ENCODE measurements around the gene RANBP9. TPM values are rescaled to one million over a fixed set of nuclear protein-coding genes. Genes with fewer than 3 reads are reported as not detected.
A peak's percentile ranks its signal among the peaks of the same experiment; 100 is the strongest.

Gene RANBP9
- total and polyA plus RNA-seq, 9 of the 15 experiments (the other 6 are each of a cell fraction or from before 2014, with no cell fraction given) = 27.5 to 130 (median 61.5) TPM

- H3K27me3 ChIP-seq (ENCODE audit: control insufficient read depth in 2 of 2, insufficient read depth in 2 of 2, low read length in 2 of 2) = no peaks in the 10 kb centered on the region
- ChIA-PET POLR2A (interaction anchor here (0.6 to 1.5 kb wide), 5 partner anchors 11 to 707 kb away, joined by 3 to 5 read pairs (median 3); no protein-coding TSS in a partner anchor), CTCF (ENCODE audit: low intra/inter-chr PET ratio) (no interaction called here)
- H3K36me3 ChIP-seq (ENCODE audit: control insufficient read depth, insufficient read depth, low read length) = peaks cover 22% of the 10 kb centered on the region; the same call in 2 of the 3 replicates
- DNase-seq (ENCODE audit: extremely low read depth in 1 of 4, low spot score in 3 of 4) (no peak), ATAC-seq (peak; percentile 62), FAIRE-seq (no peak)
- BruUV-seq (replicated peaks) = no TSS peak
- H3K27ac ChIP-seq (ENCODE audit: extremely low read depth, low read depth, low read length) = peak overlapping the region; percentile 45; the same call in 1 of the 3 replicates
- 63% methylated on average over 1 of the region's 1 CpG for WGBS (ENCODE audit: insufficient coverage, low coverage, missing lambda C conversion rate)
- intact Hi-C loops (cut with micrococcal nuclease) = no loop called here
- peaks cover 98% of the 10 kb centered on the region for H3K79me2 ChIP-seq (ENCODE audit: control insufficient read depth, insufficient read depth, low read length)
- H3K4me3 ChIP-seq = no peak overlapping the region
- TF ChIP-seq RBFOX2 (IDR thresholded peaks at IDR 0.05; ENCODE audit: low read depth, low read length) = no peak
- peak; percentile 53; the same call in 1 of the 2 replicates for TF ChIP-seq PKNOX1 (IDR thresholded peaks at IDR 0.05)
- H2AFZ ChIP-seq (ENCODE audit: low read depth, low read length) = no peak overlapping the region
- peaks cover 9 to 33% of the 10 kb centered on the region in 2 experiments for H3K4me1 ChIP-seq (replicated peaks in 1 of 2; ENCODE audit: control insufficient read depth in 2 of 2, insufficient read depth in 2 of 2, low read length in 2 of 2)
- H3K9ac ChIP-seq (ENCODE audit: insufficient read depth in 1 of 2, low read depth in 2 of 2, low read length in 2 of 2) = peak overlapping the region; percentile 10 to 47; a peak in 1 of 4 replicates
- no peaks in the 10 kb centered on the region for H3K9me1 ChIP-seq (ENCODE audit: control insufficient read depth, insufficient read depth, low read length)
- no peaks in the 10 kb centered on the region for H3K9me3 ChIP-seq (replicated peaks; ENCODE audit: control insufficient read depth, insufficient read depth, low read depth, low read length)
- H3K4me2 ChIP-seq (ENCODE audit: insufficient read depth, low read length) = no peak overlapping the region; the same call in 1 of the 2 replicates
- in situ Hi-C loops (cut with MboI) = no loop called here
- H4K20me1 ChIP-seq (replicated peaks; ENCODE audit: control insufficient read depth, insufficient read depth, low read length) = no peaks in the 10 kb centered on the region
These were observed 51.4 kb downstream of the RANBP9 start for GRCh38 chr6:13660273-13660672.

- FAIRE-seq = no peak
- TF ChIP-seq MCM2 (IDR thresholded peaks at IDR 0.05; ENCODE audit: low read depth) = no peak
- TF ChIP-seq ZBTB40 (IDR thresholded peaks at IDR 0.05) = peak; percentile 24; the same call in 1 of the 2 replicates
- no peak for TF ChIP-seq ZBTB40 (CRISPR knock-in tag; IDR thresholded peaks at IDR 0.05)
These were observed 55.9 kb downstream of the RANBP9 start for GRCh38 chr6:13655700-13656099.

More at GRCh38 chr6:13655700-13656099, 55.9 kb downstream of the RANBP9 start:
- no peaks in the 10 kb centered on the region for H4K20me1 ChIP-seq (replicated peaks; ENCODE audit: control insufficient read depth, insufficient read depth, low read length)
- in situ Hi-C loops (cut with MboI) = no loop called here
- H2AFZ ChIP-seq (ENCODE audit: low read depth, low read length) = no peak overlapping the region
- H3K36me3 ChIP-seq (ENCODE audit: control insufficient read depth, insufficient read depth, low read length) = peaks cover 46% of the 10 kb centered on the region
- DNase-seq (ENCODE audit: extremely low read depth in 1 of 4, low spot score in 3 of 4) (no peak), ATAC-seq (no peak)
- no peaks in the 10 kb centered on the region for H3K9me1 ChIP-seq (ENCODE audit: control insufficient read depth, insufficient read depth, low read length)
- ChIA-PET CTCF (ENCODE audit: low intra/inter-chr PET ratio) (no interaction called here), POLR2A (interaction anchor here (1.0 to 2.3 kb wide), 3 partner anchors 40 to 81 kb away, joined by 3 to 4 read pairs (median 3); partner anchors contain the start of gene SIRT5)
- H3K27ac ChIP-seq (ENCODE audit: extremely low read depth, low read depth, low read length) = no peak overlapping the region
- H3K9ac ChIP-seq (ENCODE audit: insufficient read depth in 1 of 2, low read depth in 2 of 2, low read length in 2 of 2) = no peak overlapping the region
- H3K27me3 ChIP-seq (ENCODE audit: control insufficient read depth in 2 of 2, insufficient read depth in 2 of 2, low read length in 2 of 2) = no peaks in the 10 kb centered on the region
- no peak overlapping the region for H3K4me2 ChIP-seq (ENCODE audit: insufficient read depth, low read length)
- peaks cover 82% of the 10 kb centered on the region for H3K79me2 ChIP-seq (ENCODE audit: control insufficient read depth, insufficient read depth, low read length)
- H3K4me3 ChIP-seq = no peak overlapping the region
- no peaks in the 10 kb centered on the region for H3K9me3 ChIP-seq (replicated peaks; ENCODE audit: control insufficient read depth, insufficient read depth, low read depth, low read length)
- no TSS peak for BruUV-seq (replicated peaks)
- intact Hi-C loops (cut with micrococcal nuclease) = no loop called here
- WGBS (ENCODE audit: insufficient coverage, low coverage, missing lambda C conversion rate) = 69% methylated on average over 1 of the region's 1 CpG
- H3K4me1 ChIP-seq (replicated peaks in 1 of 2; ENCODE audit: control insufficient read depth in 2 of 2, insufficient read depth in 2 of 2, low read length in 2 of 2) = peaks cover 4 to 11% of the 10 kb centered on the region in 2 experiments; a peak in 4 of 5 replicates

Measured in K562 (cell line).